Measurements from ENCODE around the gene KRT15. TPM values are rescaled to one million over a fixed set of nuclear protein-coding genes. Genes with fewer than 3 reads are reported as not detected.
"Not testable (repeated sequence)": the region's sequence is repeated elsewhere in the genome, so short reads cannot be mapped to it uniquely, and the experiment has no call there.

Gene KRT15
- total RNA-seq, 2 donors from 2014 or later, result not detected

GRCh38 chr17:41549596-41550039 is 30.9 kb upstream of the KRT15 start:
- Mint-ChIP-seq H3K4me3 (no peak overlapping the region), H3K36me3 (no peaks in the 10 kb centered on the region), H3K9me3 (no peaks in the 10 kb centered on the region), H3K27ac (no peak overlapping the region), H3K27me3 (peaks cover 8 to 25% of the 10 kb centered on the region in 2 donors), H3K4me1 (ENCODE audit: low read depth in 2 of 2) (peaks cover 8 to 17% of the 10 kb centered on the region in 2 donors)
- DNase-seq (ENCODE audit: low spot score) (no peak), ATAC-seq (no peak)

- H3K36me3 Mint-ChIP-seq, result no peaks in the 10 kb centered on the region
- H3K4me3 Mint-ChIP-seq, result peak overlapping the region; percentile 47
- H3K27me3 Mint-ChIP-seq, result peaks cover 2 to 20% of the 10 kb centered on the region in 2 donors
- DNase-seq (ENCODE audit: low spot score), result peak; percentile 80
- H3K27ac Mint-ChIP-seq, result no peak overlapping the region
- peaks cover 8 to 17% of the 10 kb centered on the region in 2 donors for H3K4me1 Mint-ChIP-seq (ENCODE audit: low read depth in 2 of 2)
- ATAC-seq, result peak; percentile 82 to 86
- no peaks in the 10 kb centered on the region for H3K9me3 Mint-ChIP-seq
These were observed 30.3 kb upstream of the KRT15 start for GRCh38 chr17:41548844-41549595.

- peak; percentile 68 for DNase-seq (ENCODE audit: low spot score)
- H3K27me3 Mint-ChIP-seq, result peaks cover 0 to 16% of the 10 kb centered on the region in 2 donors
- H3K36me3 Mint-ChIP-seq, result no peaks in the 10 kb centered on the region
- peaks cover 8 to 17% of the 10 kb centered on the region in 2 donors for H3K4me1 Mint-ChIP-seq (ENCODE audit: low read depth in 2 of 2)
- peak; percentile 74 to 77 for ATAC-seq
- peak overlapping the region; percentile 47 for H3K4me3 Mint-ChIP-seq
- no peak overlapping the region for H3K27ac Mint-ChIP-seq
- H3K9me3 Mint-ChIP-seq, result no peaks in the 10 kb centered on the region
These were observed 29.5 kb upstream of the KRT15 start for GRCh38 chr17:41547921-41548843.

- Mint-ChIP-seq H3K9me3 (no peaks in the 10 kb centered on the region), H3K27me3 (peaks cover 0 to 14% of the 10 kb centered on the region in 2 donors), H3K4me3 (no peak overlapping the region)
These were observed 28.7 kb upstream of the KRT15 start for GRCh38 chr17:41547378-41547841.

GRCh38 chr17:41546819-41547218 is 28.1 kb upstream of the KRT15 start:
- Mint-ChIP-seq H3K27ac (no peak overlapping the region), H3K9me3 (no peaks in the 10 kb centered on the region), H3K27me3 (peaks cover 0 to 14% of the 10 kb centered on the region in 2 donors), H3K4me1 (ENCODE audit: low read depth in 2 of 2) (peaks cover 8 to 14% of the 10 kb centered on the region in 2 donors), H3K4me3 (no peak overlapping the region), H3K36me3 (no peaks in the 10 kb centered on the region)
- no peak for ATAC-seq
- no peak for DNase-seq (ENCODE audit: low spot score)

More at GRCh38 chr17:41547378-41547841, 28.7 kb upstream of the KRT15 start:
- ATAC-seq (no peak), DNase-seq (ENCODE audit: low spot score) (no peak)
- Mint-ChIP-seq H3K27ac (no peak overlapping the region), H3K36me3 (no peaks in the 10 kb centered on the region), H3K4me1 (ENCODE audit: low read depth in 2 of 2) (peaks cover 8 to 14% of the 10 kb centered on the region in 2 donors)

GRCh38 chr17:41545829-41546410 is 27.2 kb upstream of the KRT15 start:
- H3K27ac Mint-ChIP-seq, result no peak overlapping the region
- H3K36me3 Mint-ChIP-seq, result no peaks in the 10 kb centered on the region
- H3K27me3 Mint-ChIP-seq, result peaks cover 0 to 14% of the 10 kb centered on the region in 2 donors
- peaks cover 8 to 14% of the 10 kb centered on the region in 2 donors for H3K4me1 Mint-ChIP-seq (ENCODE audit: low read depth in 2 of 2)
- H3K9me3 Mint-ChIP-seq, result no peaks in the 10 kb centered on the region
- ATAC-seq, result no peak
- no peak for DNase-seq (ENCODE audit: low spot score)
- H3K4me3 Mint-ChIP-seq, result no peak overlapping the region

GRCh38 chr17:41544935-41545334 is 26.2 kb upstream of the KRT15 start:
- H3K9me3 Mint-ChIP-seq, result no peaks in the 10 kb centered on the region
- H3K27me3 Mint-ChIP-seq, result peaks cover 0 to 16% of the 10 kb centered on the region in 2 donors
- no peak overlapping the region for H3K27ac Mint-ChIP-seq
- peaks cover 8 to 14% of the 10 kb centered on the region in 2 donors for H3K4me1 Mint-ChIP-seq (ENCODE audit: low read depth in 2 of 2)
- no peak overlapping the region for H3K4me3 Mint-ChIP-seq
- DNase-seq (ENCODE audit: low spot score) (no peak), ATAC-seq (no peak)
- H3K36me3 Mint-ChIP-seq, result no peaks in the 10 kb centered on the region

- peaks cover 0 to 16% of the 10 kb centered on the region in 2 donors for H3K27me3 Mint-ChIP-seq
- no peak overlapping the region for H3K4me3 Mint-ChIP-seq
- H3K36me3 Mint-ChIP-seq, result no peaks in the 10 kb centered on the region
- no peak for ATAC-seq
- DNase-seq (ENCODE audit: low spot score), result no peak
- no peaks in the 10 kb centered on the region for H3K9me3 Mint-ChIP-seq
- no peak overlapping the region for H3K27ac Mint-ChIP-seq
- H3K4me1 Mint-ChIP-seq (ENCODE audit: low read depth in 2 of 2), result peaks cover 7 to 14% of the 10 kb centered on the region in 2 donors
These were observed 25.8 kb upstream of the KRT15 start for GRCh38 chr17:41544491-41544892.

- not testable (repeated sequence) for H3K36me3 Mint-ChIP-seq; H3K4me1 Mint-ChIP-seq (ENCODE audit: low read depth in 2 of 2); H3K9me3 Mint-ChIP-seq; DNase-seq (ENCODE audit: low spot score); ATAC-seq; H3K27ac Mint-ChIP-seq; H3K4me3 Mint-ChIP-seq
- peaks cover 0 to 13% of the 10 kb centered on the region in 2 donors for H3K27me3 Mint-ChIP-seq
These were observed 24.1 kb upstream of the KRT15 start for GRCh38 chr17:41542786-41543185.

- Mint-ChIP-seq H3K27me3 (peaks cover 0 to 9% of the 10 kb centered on the region in 2 donors), H3K9me3 (no peaks in the 10 kb centered on the region), H3K27ac (no peak overlapping the region), H3K36me3 (no peaks in the 10 kb centered on the region), H3K4me3 (no peak overlapping the region), H3K4me1 (ENCODE audit: low read depth in 2 of 2) (no peaks in the 10 kb centered on the region)
- no peak for ATAC-seq
- no peak for DNase-seq (ENCODE audit: low spot score)
These were observed 23.7 kb upstream of the KRT15 start for GRCh38 chr17:41542357-41542756.

GRCh38 chr17:41540921-41541625 is 22.4 kb upstream of the KRT15 start:
- H3K9me3 Mint-ChIP-seq, result no peaks in the 10 kb centered on the region
- ATAC-seq (no peak), DNase-seq (ENCODE audit: low spot score) (no peak)
- H3K36me3 Mint-ChIP-seq, result no peaks in the 10 kb centered on the region
- H3K4me3 Mint-ChIP-seq, result no peak overlapping the region
- no peaks in the 10 kb centered on the region for H3K4me1 Mint-ChIP-seq (ENCODE audit: low read depth in 2 of 2)
- peaks cover 0 to 16% of the 10 kb centered on the region in 2 donors for H3K27me3 Mint-ChIP-seq
- H3K27ac Mint-ChIP-seq, result no peak overlapping the region

GRCh38 chr17:41539979-41540701 is 21.4 kb upstream of the KRT15 start:
- no peaks in the 10 kb centered on the region for H3K9me3 Mint-ChIP-seq

More at GRCh38 chr17:41539979-41540701, 21.4 kb upstream of the KRT15 start:
- Mint-ChIP-seq H3K27me3 (peaks cover 0 to 16% of the 10 kb centered on the region in 2 donors), H3K27ac (no peak overlapping the region), H3K4me3 (no peak overlapping the region), H3K4me1 (ENCODE audit: low read depth in 2 of 2) (no peaks in the 10 kb centered on the region), H3K36me3 (no peaks in the 10 kb centered on the region)
- DNase-seq (ENCODE audit: low spot score) (peak; percentile 42), ATAC-seq (no peak)
